ENCODE results near the gene RAB40C.

DNA sequence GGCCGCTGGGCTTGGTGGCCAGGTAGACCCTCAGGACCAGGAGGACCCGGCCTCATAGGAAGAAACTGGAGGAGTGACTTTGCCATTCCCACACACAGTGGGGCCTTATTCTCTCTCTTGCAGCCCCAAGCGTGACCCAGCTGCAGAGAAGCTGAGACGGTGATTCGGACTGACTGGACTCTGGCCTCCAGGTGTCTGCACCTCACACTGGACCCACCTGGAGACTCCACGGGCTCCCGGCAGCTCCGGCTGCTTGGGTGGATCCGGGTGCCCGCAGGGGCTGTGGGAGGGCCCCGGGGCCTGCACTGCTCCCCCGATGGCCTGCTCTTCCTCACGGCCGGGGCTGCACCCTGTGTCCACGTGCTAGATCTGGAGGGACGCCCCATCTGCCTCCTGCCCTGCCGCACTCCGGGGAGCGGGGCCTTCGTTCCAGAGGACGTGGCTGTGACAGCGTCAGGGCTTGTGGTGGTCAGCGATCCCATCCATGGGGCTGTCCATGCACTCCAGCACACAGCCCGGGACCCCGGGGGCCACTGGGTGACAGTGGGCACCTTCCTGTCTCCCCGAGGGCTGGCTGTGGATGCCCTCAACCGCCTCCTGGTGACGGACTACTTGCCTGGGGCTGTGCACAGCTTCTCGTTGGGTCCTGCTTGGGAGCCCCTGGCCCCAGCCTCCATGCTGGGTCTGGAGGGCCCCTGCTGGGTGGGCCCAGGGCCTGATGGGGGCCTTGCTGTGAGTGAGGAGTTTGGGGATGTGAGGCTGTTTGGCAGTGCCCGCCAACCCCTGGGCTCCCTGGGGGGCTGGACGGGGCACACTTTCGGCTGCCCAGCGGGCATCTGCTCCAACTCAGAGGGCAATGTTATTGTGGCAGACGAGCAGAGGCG lies 22.3 kb upstream of the RAB40C start:
- no peak for TF ChIP-seq EZH2 (IDR thresholded peaks at IDR 0.05; ENCODE audit: borderline replicate concordance)
- no peak for TF ChIP-seq CTCF (IDR thresholded peaks at IDR 0.05; ENCODE audit: poor library complexity)

Data from hepatocyte (in vitro differentiated cells).